ENCODE results near the gene JPH4.
"Not testable (repeated sequence)": the region's sequence is repeated elsewhere in the genome, so short reads cannot be mapped to it uniquely, and the experiment has no call there.

Gene JPH4

DNA sequence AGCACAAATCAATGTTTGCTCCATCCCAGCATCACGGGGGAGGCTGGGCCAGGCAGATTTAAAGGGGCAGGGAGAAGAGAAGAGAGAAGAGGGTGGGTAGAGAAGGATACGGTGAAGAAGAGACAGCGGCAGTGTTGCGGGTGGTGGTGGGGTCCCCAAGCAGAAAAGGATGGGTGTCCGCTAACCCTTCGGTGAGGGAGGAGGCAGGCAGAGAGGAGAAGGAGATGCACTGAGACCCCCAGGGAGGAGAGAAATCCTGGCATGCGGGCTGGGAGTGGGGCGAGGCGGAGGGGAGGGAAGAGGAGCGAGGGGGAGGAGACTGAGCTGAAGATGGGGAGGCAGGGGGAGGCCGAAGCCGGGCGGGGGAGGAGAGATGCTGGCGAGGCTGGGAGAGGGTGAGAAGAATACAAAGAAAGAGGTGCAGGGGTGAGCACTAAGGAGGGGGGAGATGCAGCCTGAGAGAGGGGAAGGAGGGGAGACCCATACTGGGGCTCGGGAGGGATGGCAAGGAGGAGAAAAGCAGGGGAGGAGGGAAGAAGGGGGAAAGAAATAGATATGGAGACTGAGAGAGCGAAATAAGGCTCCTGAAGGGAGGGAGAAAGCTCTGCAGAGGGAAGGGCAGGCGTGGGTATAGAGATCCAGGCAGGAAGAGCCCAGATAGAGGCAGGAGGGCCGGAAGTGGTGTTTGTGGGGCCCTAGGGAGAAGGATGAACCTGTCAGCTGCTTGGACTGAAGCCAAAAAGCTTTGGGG, at the start of gene JPH4:
Gene JPH4, minus strand, starts transcription at position 231 of the 751 bp plus-strand sequence. CDS start 1,337 bp downstream, outside the sequence.
- DNase-seq = no peak

GRCh38 chr14:23627961-23628360, 49.4 kb upstream of the JPH4 start:
- no peak for DNase-seq

GRCh38 chr14:23626946-23627345, 48.4 kb upstream of the JPH4 start:
- no peak for DNase-seq

DNA sequence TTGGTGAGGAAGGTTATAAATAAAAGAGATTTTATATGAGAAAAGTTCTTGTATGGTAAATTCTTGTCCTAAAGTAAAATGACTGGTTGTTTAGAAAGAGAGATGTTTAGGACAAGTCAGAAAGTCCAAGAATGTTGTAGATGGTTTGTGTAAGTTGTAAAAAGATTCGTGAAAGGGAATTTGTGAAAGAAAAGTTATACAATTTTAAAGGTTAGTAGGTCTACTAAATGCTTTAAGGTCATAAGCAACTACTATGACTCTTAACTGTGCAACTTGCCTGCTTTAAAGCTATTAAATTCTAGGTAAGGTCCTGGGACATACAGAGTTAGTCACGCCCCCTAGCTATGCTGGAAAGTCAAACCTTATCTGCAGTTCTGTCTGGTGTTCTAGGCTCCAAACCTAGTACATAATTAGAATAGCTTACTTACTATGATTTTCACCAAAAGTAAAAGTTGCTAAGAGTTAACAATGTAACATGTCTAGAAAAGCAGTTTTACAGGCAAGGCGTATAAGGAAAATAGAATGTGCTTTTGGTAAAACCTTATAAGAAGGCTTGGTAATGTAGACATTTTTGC, 46.3 kb upstream of the JPH4 start:
- no peak for DNase-seq

DNA sequence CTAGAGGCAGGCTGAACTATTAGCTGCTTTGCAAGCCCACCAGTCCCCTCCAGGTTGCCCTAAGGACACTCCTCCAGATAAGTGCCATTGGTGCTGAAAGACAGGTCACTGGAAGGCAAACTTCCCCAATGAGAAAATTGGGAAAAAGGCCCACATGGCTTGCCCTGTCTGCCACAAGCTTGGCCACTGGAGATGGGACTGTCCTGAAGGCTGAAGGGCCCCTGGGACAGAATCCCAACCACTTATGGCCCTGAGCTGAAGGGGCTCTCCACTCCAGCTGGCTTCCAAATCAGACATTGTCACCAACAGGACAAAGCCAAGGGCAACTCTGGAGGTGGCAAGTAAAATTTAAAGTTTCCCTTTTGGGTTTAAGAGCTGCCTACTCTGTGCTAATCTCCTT, 45.4 kb upstream of the JPH4 start:
- DNase-seq = no peak

DNA sequence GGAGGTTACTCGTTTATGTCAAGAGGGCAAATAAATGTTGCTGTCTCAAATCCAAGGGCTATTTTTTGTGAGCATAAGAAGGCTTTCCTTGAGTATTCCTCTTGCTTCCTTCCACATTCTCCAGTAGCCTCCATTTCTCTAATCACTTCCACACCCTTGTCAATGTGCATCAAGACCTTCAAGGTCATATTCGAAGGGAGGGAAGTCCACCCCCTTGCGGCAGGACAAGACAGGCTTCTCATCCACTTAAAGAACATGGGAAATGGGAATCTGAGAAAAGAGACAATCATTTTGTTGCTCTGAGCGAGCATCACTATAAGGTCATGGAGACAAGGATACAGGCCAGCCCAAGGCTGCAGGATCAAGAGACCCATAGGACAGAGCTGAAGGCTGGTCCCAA, 44.4 kb upstream of the JPH4 start:
- no peak for DNase-seq

DNA sequence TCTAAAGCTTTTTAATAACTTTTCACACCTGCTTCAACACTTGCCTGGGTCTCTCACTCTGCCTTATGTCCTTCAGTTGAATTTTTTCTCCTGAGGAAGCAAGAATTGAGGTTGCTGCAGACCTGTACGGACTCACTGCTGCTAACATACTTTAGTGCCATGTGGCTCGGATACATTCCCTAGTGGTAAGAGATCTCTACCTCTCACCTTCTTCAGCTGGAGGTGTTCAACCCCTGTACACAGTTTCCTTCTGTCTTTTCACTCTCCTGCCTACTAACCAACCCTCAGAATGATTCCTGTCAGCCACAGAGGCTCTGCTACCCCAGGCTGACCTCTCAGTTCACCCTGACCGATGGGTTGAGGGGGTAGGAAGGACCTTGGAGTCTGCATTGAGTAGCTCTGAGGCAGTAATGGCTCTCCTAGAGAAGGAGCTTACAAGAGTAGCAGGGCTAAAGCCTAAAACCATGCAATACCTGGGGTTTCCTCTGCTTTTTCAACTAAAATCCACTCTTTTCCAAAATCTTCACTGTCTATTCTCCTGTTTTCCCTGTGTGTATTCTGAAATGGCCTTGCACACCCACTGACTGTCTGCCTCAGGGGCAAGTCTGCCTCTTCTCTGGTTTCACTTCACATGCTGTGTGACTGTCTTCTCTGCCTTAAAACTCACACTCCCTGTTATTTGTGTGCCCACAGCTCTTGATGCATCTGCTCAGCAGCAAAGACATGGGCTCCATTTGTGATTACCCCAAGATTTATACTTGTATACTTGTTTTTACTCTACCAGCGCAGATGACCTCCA, 43.5 kb upstream of the JPH4 start:
- DNase-seq = no peak

- no peak for DNase-seq
Observed at GRCh38 chr14:23621204-23621931, 42.8 kb upstream of the JPH4 start.

DNA sequence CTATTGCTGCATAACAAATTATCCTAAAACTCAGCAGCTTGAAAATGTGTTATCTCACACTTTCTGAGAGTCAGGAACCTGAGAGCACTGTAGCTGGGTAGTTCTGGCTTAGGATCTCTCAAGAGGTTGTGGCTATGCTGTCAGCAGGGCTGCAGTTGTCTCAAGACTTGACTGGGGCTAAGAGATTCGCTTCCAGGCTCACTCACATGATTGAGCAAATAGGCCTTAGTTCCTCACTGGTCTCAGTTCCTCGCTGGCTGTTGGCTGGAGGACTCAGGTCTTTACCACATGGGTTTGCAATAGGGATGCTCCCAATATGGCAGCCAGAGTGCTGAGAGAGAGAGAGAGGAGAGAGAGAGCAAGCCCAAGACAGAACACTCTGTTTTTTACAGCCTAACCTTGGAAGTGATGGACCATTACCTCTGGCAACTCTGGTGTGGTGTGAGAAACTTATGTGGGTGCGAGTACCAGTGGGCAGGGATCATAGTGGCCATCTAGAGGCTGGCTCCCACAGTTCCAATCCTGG, 41.6 kb upstream of the JPH4 start:
- no peak for DNase-seq

- DNase-seq = no peak
Observed at GRCh38 chr14:23618415-23618988, 39.9 kb upstream of the JPH4 start.

DNA sequence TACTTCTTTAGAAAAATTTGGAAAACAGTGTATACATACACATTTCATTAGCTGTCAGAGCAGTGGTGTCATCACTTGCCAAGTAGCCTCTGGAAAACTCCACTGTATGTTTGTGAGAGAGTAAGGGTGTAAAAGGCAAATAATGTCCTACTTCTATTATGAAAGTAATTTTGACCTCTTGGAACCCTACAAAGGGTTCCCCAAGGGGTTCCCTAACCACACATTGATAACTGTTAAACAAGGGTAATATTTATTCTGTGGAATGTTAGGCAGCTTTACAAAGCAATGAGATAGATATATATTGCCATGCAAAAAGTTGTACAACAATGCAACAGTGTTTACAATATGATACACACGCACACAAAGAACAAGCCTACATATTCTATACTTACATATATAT, 38.9 kb upstream of the JPH4 start:
- DNase-seq = no peak

DNA sequence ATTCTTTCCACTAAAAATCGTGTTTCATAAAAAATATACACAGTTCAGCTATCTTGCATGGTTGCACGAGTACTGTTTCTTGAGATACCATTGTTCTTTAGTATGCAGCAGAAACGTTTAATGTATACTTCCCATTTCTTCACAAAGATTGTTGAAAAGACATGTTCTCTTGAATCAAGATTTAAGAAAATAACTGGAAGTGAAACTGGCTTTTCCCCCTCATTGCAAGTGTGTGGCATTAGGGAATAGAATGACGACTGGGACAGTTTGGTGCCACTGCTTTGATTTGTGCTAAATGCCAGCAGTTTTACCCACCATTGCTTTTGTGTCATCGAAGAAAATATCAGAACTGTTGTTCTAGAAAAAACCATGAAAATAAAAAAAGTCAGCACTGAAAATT, 37.3 kb upstream of the JPH4 start:
- DNase-seq = no peak

DNA sequence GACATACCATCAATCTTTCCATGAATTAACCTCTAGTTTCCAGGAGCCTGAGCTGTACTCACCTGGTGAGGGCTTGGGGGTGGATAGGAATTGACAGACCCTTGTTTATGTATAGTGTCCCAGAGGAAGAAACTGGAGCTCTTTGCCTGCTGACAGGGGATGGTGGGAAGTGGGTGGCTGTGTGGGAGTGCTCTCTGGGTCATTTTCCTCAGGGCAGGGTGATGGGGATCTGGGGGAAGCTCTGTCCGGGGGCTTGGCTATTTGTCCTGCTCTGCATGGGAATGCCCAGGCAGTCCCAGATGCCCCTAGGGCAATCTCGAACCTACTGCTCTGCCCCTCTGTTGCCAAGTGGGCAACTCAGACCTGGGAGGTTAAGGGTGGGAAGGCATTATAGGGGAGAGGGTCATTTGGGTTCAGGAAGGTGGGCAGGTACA, 35.8 kb upstream of the JPH4 start:
- DNase-seq = no peak

- no peak for DNase-seq
Observed at GRCh38 chr14:23613242-23614070, 34.9 kb upstream of the JPH4 start.

DNA sequence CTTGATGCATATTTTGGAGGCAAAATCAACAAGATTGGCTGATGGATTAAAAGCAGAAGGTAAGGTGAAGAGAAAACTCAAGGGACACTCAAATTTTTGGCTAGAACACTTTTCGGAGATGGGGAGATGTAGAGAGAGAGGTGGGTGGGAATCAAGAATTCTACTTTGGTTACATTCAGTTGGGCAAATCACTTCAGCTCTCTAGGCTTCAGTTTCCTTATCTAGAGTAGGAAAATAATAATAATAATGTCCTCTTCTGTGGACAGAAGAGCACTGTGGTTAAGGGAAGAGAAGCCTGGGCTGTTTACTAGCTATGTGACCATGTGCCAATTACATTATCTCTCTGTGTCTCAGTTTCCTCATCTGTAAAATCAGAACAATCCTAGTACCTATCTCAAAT, 34.2 kb upstream of the JPH4 start:
- DNase-seq = no peak

DNA sequence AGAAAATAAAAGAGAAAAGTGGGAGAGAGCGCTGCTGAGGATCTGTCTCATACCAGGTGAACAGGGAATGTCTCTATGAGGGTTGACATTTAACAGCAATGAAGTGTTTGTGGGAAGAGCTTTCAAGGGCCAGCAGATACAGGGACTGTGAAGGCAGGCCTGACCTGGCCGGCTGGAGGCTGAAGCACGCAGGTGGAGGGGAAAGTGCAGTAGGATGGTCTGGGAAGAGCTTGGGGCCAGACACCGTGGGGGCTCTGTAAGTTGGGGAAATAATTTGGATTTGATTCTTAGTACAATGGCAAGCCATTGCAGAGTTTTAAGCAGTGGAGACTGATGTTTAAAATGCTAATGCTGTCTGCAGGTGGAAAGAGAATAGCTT, 33.8 kb upstream of the JPH4 start:
- DNase-seq = no peak

DNA sequence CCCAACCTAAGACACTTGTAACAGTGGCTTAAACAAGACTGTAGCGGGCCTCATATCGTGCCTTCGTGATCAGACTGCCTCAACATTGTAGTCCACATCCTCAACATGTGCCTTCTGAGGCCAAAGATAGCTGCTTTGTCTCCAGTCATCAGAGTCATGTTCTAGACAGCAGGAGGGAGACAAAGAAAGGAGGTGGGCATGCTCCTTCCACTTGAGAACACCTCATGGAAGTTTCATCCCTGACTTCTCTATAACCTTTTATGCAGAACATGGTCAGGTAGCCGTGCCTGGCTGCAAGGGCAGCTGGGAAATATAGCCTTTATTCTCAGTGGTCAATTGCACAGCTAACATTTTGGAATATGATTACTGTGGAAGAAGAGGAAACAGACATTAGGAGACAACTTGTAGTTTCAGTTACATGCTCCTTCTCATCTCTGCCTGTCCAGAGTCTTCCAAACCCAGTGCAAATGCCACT, 32.3 kb upstream of the JPH4 start:
- DNase-seq = peak; percentile 2

DNA sequence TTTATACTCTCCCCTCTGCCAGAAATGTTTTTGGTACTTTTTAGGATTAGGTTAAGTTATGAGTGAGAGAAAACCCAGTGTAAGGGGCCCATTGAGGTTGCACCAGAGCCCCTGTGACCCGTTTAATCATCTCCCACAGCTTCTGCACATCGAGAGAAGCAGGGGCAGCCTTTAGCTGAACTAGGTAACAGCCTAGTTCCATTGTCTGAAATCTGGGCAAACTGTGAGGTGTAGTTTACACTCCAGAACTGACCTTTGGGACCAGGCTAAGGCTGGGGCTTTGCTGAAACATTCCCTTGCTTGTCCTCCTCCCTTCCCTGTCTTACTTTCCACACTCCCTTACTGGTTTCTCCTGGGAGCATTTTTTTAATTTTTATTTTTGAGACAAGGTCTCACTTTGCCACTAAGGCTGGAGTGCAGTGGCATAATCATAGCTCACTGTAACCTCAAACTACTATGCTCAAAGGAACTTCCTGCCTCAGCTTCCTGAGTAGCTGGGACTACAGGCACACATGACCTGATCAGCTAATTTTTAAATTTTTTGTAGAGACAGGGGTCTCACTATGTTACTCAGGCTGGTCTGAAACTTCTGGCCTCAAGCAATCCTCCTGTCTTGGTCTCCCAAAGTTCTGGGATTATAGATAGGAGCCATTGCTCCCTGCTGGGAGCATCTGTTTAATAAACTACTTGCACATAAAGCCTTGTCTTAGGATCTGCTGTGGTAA, 31.7 kb upstream of the JPH4 start:
- peak; percentile 32 for DNase-seq

DNA sequence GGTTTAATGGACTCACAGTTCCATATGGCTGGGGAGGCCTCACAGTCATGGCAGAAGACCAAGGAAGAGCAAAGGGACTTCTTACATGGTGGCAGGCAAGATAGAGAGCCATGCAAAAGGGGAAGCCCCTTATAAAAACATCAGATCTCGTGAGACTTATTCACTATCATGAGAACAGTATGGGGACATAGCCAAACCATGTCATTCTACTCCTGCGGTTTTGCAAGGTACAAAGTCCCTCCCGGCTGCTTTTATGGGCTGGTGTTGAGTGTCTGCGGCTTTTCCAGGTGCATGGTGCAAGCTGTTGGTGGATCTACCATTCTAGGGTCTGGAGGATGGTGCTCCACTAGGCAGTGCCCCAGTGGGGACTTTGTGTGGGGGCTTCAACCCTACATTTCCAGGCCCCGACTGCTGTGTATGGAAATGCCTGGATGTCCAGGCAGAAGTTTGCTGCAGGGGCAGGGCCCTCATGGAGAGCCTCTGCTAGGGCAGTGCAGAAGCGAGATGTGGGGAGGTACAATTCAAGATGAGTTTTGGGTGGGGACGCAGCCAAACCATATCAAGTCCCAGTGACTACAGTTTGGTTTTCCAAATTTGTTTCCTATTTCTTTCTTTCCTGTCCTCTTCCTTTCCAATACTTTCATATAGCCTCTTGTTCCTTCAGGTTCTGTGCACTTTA, 31.0 kb upstream of the JPH4 start:
- not testable (repeated sequence) for DNase-seq

GRCh38 chr14:23609001-23609400, 30.4 kb upstream of the JPH4 start:
- no peak for DNase-seq
